ENCODE results near the gene ADIPOQ.

DNA sequence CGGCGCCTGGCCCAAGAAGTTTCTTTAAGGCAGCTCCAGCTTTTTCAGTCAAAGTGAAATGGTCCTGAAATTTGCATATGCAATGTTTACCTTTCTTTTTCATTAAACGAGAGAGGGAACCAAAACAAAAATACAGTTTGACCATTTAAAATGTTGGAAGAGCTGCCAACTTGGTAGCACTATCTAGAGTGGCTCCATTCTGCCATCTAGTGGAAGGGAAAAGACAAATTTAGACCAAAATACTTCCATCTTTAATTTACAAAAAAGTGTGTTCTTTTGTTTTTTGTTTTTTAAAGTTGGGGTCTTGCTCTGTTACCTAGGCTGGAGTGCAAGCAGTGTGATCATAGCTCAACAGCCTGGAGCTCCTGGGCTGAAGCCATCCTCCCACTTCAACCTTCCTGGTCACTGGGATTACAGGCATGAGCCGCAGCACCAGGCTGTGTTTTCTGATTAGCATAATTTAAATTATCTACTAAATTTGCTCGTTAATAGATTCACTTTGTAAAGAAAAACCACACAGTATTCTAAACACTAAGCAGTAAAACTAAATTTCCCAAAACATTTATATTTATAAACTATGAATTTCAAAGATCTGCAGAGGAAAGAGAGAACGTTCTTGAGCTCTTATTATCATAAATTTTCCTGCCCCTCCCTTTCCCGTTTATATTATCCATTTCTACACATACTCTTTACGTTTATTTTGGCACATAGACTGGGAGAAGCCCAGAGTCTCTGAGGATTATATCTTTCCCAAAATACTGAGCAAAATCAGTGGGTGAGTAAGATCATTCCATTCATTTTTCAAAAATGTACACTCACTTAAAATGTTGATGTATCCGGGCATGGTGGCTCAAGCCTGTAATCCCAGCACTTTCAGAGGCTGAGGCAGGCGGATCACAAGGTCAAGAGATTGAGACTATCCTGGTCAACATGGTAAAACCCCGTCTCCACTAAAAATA lies 20.8 kb upstream of the ADIPOQ start:
- TF ChIP-seq, protein P1, sequence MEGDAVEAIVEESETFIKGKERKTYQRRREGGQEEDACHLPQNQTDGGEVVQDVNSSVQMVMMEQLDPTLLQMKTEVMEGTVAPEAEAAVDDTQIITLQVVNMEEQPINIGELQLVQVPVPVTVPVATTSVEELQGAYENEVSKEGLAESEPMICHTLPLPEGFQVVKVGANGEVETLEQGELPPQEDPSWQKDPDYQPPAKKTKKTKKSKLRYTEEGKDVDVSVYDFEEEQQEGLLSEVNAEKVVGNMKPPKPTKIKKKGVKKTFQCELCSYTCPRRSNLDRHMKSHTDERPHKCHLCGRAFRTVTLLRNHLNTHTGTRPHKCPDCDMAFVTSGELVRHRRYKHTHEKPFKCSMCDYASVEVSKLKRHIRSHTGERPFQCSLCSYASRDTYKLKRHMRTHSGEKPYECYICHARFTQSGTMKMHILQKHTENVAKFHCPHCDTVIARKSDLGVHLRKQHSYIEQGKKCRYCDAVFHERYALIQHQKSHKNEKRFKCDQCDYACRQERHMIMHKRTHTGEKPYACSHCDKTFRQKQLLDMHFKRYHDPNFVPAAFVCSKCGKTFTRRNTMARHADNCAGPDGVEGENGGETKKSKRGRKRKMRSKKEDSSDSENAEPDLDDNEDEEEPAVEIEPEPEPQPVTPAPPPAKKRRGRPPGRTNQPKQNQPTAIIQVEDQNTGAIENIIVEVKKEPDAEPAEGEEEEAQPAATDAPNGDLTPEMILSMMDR (IDR thresholded peaks at IDR 0.05), result peak; percentile 41 to 77 (median 72)
- TF ChIP-seq POLR2A (IDR thresholded peaks at IDR 0.05), result no peak

Measured in Peyer's patch (tissue), 4 donors.